NB4 (cell line): ENCODE results near the gene ANKS1B.

ENCODE experiments used
- MYC ChIP-seq: IDR thresholded peaks from 2 replicates; pipeline ENCODE4 v1.6.1; 2011; ENCODE audit warnings: low read depth, low read length
- POLR2A ChIP-seq: IDR thresholded peaks from 2 replicates; pipeline ENCODE4 v1.6.1; 2011; ENCODE audit warnings: mild to moderate bottlenecking; ENCODE audit not compliant: insufficient read length; ENCODE audit errors: extremely low read depth
- TF ChIP-seq, protein P1 (sequence below): IDR thresholded peaks from one replicate; pipeline ENCODE4 v1.5.1; 2012; ENCODE audit warnings: low read depth, low read length

- TF ChIP-seq, protein P1, sequence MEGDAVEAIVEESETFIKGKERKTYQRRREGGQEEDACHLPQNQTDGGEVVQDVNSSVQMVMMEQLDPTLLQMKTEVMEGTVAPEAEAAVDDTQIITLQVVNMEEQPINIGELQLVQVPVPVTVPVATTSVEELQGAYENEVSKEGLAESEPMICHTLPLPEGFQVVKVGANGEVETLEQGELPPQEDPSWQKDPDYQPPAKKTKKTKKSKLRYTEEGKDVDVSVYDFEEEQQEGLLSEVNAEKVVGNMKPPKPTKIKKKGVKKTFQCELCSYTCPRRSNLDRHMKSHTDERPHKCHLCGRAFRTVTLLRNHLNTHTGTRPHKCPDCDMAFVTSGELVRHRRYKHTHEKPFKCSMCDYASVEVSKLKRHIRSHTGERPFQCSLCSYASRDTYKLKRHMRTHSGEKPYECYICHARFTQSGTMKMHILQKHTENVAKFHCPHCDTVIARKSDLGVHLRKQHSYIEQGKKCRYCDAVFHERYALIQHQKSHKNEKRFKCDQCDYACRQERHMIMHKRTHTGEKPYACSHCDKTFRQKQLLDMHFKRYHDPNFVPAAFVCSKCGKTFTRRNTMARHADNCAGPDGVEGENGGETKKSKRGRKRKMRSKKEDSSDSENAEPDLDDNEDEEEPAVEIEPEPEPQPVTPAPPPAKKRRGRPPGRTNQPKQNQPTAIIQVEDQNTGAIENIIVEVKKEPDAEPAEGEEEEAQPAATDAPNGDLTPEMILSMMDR: peak; percentile 11
- TF ChIP-seq POLR2A (no peak), MYC (no peak)
Measured at GRCh38 chr12:99822273-99822672, 162.5 kb downstream of the ANKS1B start.
